Activated naive CD8-positive, alpha-beta T cell treated with anti-CD3 and anti-CD28 coated beads, Interleukin-2, amount 50 U/mL, for 24 hours (primary cell): ENCODE data around the gene TMEM72.

ENCODE experiments used
- ATAC-seq: fragments of 150-1000 bp; cut with Tn5 transposase; one replicate; pipeline ENCODE4 v1.10.0; 2021
- DNase-seq: peaks from one replicate; pipeline ENCODE4 v3.0.0; 2021
- H3K27ac Mint-ChIP-seq: one replicate; pipeline ENCODE4 v1.8.0; 2021; ENCODE audit warnings: mild to moderate bottlenecking, mixed read lengths
- H3K27me3 Mint-ChIP-seq: one replicate; pipeline ENCODE4 v1.8.0; 2021; ENCODE audit warnings: mixed read lengths
- H3K36me3 Mint-ChIP-seq: one replicate; pipeline ENCODE4 v1.8.0; 2021; ENCODE audit warnings: low read depth, mixed read lengths
- H3K4me1 Mint-ChIP-seq: one replicate; pipeline ENCODE4 v1.8.0; 2021; ENCODE audit warnings: mixed read lengths
- H3K4me3 Mint-ChIP-seq: one replicate; pipeline ENCODE4 v1.8.0; 2021; ENCODE audit warnings: mild to moderate bottlenecking, moderate library complexity, mixed read lengths
- H3K9me3 Mint-ChIP-seq: one replicate; pipeline ENCODE4 v1.8.0; 2021; ENCODE audit warnings: mixed read lengths

TMEM72 gene

DNA sequence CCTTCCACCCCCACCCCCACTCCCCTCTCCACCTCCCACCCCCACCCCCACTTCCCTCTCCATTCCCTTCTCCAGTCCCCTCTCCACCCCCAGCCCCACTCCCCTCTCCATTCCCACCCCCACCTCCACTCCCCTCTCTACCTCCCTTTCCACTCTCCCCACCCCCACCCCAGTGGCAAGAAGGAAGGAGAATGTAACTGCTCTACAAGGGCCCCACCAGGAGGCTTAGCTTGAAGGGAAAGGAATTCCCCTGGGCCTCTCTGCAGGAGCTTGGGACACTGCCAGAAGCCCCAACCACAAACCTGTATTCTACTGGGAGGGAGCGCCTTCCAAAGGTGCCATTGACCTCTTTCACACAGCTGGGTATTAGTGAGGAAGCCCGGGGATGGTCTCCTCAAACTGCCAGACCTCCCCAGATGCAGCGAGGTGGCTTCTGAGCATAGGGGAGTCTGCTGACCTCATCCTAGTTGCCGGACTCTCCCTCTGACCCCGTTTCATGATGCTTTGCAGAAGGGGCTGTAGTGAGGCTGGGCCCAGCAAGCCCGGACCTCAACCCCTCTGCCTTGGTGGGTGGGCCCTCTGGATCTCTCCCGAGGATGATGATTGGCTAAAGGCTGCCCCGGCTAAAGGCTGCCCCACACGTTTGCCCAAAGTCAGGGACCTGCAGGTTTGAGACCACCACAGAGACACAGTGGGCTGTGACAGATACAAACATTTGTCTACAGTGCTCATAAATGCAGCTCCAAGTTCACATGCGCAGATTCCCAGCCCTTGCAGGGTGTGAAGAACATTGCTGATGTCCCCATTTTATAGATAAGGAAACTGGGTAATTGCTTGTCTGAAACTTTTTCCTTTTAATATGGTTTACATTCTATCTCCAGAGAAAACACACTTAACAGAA lies 64.5 kb downstream of the TMEM72 start:
- H3K4me1 Mint-ChIP-seq, result peaks cover 27% of the 10 kb centered on the region
- H3K27me3 Mint-ChIP-seq, result no peaks in the 10 kb centered on the region
- H3K36me3 Mint-ChIP-seq, result no peaks in the 10 kb centered on the region
- DNase-seq (peak; percentile 22), ATAC-seq (no peak)
- H3K9me3 Mint-ChIP-seq, result no peaks in the 10 kb centered on the region
- no peak overlapping the region for H3K4me3 Mint-ChIP-seq
- H3K27ac Mint-ChIP-seq, result no peak overlapping the region

DNA sequence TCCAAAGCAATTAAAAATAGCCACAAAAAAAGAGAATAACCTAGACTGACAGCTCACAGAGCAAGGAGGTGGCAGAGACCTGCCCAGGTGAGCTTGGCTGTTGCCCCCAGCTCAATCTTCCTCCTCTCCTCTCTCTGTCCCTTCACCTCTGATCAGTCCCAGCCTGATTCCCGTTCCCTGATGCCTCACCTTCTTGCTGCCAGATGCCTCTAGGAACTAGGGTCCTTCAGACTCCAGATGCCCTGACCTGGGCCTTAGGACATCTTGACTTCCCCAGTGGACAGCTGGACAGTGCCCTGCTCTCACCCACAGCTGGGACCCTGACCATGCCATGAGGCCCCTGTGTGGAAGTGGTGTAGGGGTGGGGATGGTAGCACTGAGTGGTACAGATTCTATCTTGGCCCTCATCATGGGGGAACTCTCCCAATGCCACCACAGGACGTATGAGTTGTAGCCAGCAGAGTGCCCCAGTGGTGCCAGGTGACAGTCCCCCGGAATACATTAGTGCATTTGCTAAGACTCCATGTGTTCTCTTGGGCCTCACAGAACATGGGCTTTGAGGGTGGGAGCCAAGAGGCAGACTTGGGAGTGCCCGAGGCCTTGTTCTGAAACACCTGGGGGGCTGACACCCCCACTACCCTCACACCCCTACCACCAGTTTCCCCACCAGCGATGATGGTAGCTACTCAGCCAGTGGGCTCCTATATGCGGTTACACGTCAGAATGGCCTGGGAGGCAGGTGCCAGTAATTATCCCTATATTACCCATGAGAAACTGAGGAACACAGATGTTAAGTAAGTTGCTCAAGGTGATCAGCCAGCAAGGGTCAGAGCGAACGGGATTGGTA lies 65.4 kb downstream of the TMEM72 start:
- H3K27ac Mint-ChIP-seq, result no peak overlapping the region
- DNase-seq, result no peak
- no peak overlapping the region for H3K4me3 Mint-ChIP-seq
- no peaks in the 10 kb centered on the region for H3K27me3 Mint-ChIP-seq
- H3K9me3 Mint-ChIP-seq, result no peaks in the 10 kb centered on the region
- no peaks in the 10 kb centered on the region for H3K36me3 Mint-ChIP-seq
- ATAC-seq, result no peak
- H3K4me1 Mint-ChIP-seq, result peaks cover 27% of the 10 kb centered on the region

GRCh38 chr10:44977287-44978212 lies 66.4 kb downstream of the TMEM72 start:
- DNase-seq, result no peak
- Mint-ChIP-seq H3K4me3 (no peak overlapping the region), H3K27ac (no peak overlapping the region), H3K27me3 (no peaks in the 10 kb centered on the region), H3K4me1 (peaks cover 26% of the 10 kb centered on the region), H3K9me3 (no peaks in the 10 kb centered on the region), H3K36me3 (no peaks in the 10 kb centered on the region)
- no peak for ATAC-seq

DNA sequence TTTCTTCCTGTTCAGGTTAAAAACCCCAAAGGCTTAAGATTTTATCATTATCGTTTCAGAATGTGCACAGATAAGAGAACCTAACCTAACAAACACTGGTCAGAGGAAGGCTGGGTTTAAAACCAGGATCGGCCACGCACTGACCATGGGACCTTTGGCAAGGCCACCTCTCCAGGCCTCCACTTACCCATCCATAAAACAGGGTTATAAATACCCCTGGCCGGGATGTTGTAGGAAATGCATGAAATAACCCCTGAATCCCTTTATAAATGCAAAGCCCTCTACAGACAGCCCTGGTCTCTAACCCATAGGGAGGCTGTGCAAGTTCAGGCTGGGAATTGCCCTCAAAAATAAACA lies 67.1 kb downstream of the TMEM72 start:
- H3K4me3 Mint-ChIP-seq, result no peak overlapping the region
- H3K27ac Mint-ChIP-seq, result no peak overlapping the region
- no peaks in the 10 kb centered on the region for H3K27me3 Mint-ChIP-seq
- H3K9me3 Mint-ChIP-seq, result no peaks in the 10 kb centered on the region
- no peaks in the 10 kb centered on the region for H3K36me3 Mint-ChIP-seq
- H3K4me1 Mint-ChIP-seq, result peaks cover 22% of the 10 kb centered on the region
- DNase-seq, result no peak
- no peak for ATAC-seq

GRCh38 chr10:44978570-44979280 lies 67.6 kb downstream of the TMEM72 start, which contains the start of gene DEPP1:
DEPP1 (minus strand) TSS chr10:44978809; CDS start chr10:44978030, 779 bp downstream.
- Mint-ChIP-seq H3K36me3 (no peaks in the 10 kb centered on the region), H3K27me3 (no peaks in the 10 kb centered on the region), H3K27ac (no peak within 1 kb of the TSS), H3K4me1 (peaks cover 16% of the 10 kb centered on the region), H3K4me3 (no peak within 1 kb of the TSS), H3K9me3 (no peaks in the 10 kb centered on the region)
- no peak for ATAC-seq
- no peak for DNase-seq

DNA sequence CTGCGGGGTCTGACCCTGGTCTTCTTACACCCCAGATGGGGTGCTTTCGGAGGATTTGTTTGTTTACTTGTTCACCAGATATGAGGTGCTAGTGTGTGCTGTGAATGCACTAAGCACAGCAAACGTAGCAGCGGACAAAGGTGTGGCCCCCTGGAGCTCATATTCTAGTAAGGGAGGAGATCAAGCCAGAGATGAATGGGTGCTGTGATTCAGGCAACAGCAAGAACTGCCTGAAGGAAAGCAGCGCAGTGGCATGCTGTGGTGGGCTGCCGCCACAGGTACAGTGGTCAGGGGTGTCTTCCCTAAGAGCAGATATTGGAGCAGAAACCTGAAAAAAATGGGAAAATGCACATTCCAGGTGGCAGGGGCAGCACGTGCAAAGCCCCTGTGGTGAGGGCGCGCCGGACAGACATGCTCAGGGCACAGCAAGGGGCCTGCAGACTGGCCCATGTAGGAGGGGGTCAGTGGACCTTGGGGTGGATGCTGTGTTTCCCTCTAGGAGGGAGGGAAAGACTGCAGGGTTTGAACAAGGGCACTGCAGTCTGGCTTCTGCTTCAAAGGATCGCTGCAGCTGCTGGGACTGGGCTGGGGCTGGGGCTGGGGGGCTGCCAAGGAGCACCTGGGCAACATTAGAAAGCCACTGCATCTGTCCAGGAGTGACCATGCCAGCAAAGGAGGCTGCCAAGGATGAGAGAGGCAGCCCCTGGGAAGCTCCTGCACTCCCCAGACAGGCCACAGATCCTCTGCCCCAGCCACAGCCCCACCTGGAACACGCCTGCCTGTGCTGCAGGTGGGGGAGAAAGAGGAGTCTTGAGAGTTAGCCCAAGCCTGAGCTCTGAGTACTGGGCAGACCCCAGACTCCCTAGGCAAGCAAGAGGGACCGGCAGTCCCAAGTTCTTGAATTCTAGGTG lies 68.4 kb downstream of the TMEM72 start:
- Mint-ChIP-seq H3K36me3 (no peaks in the 10 kb centered on the region), H3K4me3 (no peak overlapping the region), H3K9me3 (no peaks in the 10 kb centered on the region), H3K4me1 (peaks cover 9% of the 10 kb centered on the region), H3K27ac (no peak overlapping the region), H3K27me3 (no peaks in the 10 kb centered on the region)
- DNase-seq (no peak), ATAC-seq (no peak)

GRCh38 chr10:44980309-44981171 lies 69.4 kb downstream of the TMEM72 start:
- Mint-ChIP-seq H3K27ac (no peak overlapping the region), H3K27me3 (no peaks in the 10 kb centered on the region), H3K36me3 (no peaks in the 10 kb centered on the region), H3K9me3 (no peaks in the 10 kb centered on the region), H3K4me1 (peaks cover 6% of the 10 kb centered on the region), H3K4me3 (no peak overlapping the region)
- no peak for DNase-seq
- no peak for ATAC-seq

GRCh38 chr10:44981172-44982113 lies 70.3 kb downstream of the TMEM72 start:
- Mint-ChIP-seq H3K4me3 (no peak overlapping the region), H3K27ac (no peak overlapping the region), H3K4me1 (no peaks in the 10 kb centered on the region), H3K36me3 (no peaks in the 10 kb centered on the region), H3K27me3 (no peaks in the 10 kb centered on the region), H3K9me3 (no peaks in the 10 kb centered on the region)
- ATAC-seq (no peak), DNase-seq (no peak)

DNA sequence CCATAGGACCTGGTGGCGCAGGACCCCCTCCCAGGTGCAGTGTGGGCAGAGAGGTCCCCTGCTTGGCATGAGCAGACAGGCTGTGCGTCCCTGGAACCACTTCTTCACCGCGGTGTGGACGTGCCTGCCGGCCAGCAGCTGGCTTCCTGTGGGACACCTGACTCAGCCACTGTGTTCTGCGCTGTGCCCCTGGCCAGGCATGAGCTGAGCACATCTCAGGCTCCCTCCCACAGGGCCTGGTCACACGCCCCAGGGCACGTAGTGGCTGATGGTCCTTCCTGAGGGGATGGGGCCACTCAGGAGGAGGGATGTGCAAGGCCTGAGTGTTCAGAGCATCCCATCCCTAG lies 71.0 kb downstream of the TMEM72 start:
- no peak for ATAC-seq
- Mint-ChIP-seq H3K4me3 (no peak overlapping the region), H3K27ac (no peak overlapping the region), H3K9me3 (no peaks in the 10 kb centered on the region), H3K4me1 (no peaks in the 10 kb centered on the region), H3K36me3 (no peaks in the 10 kb centered on the region), H3K27me3 (no peaks in the 10 kb centered on the region)
- no peak for DNase-seq

DNA sequence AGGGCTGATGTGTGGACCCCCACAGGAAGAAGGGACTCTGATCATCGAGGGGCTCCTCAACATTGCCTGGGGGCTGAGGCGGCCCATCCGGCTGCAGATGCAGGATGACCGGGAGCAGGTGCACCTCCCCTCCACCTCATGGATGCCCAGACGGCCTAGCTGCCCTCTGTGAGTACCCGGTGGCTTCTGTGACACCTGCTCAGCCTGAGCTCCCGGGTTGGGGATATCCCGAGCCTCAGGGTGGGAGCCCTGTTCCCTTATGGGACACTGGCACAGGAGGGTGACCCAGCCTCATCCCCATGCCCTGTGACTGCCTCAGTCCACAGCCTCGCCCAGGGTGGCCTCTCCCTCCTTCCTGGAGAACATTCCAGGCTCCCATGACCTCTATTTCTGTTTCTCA lies 71.4 kb downstream of the TMEM72 start:
- no peaks in the 10 kb centered on the region for H3K27me3 Mint-ChIP-seq
- no peak for ATAC-seq
- H3K9me3 Mint-ChIP-seq, result no peaks in the 10 kb centered on the region
- H3K4me1 Mint-ChIP-seq, result no peaks in the 10 kb centered on the region
- DNase-seq, result no peak
- H3K4me3 Mint-ChIP-seq, result no peak overlapping the region
- no peaks in the 10 kb centered on the region for H3K36me3 Mint-ChIP-seq
- H3K27ac Mint-ChIP-seq, result no peak overlapping the region

GRCh38 chr10:44983066-44983894 lies 72.1 kb downstream of the TMEM72 start:
- Mint-ChIP-seq H3K36me3 (no peaks in the 10 kb centered on the region), H3K4me1 (no peaks in the 10 kb centered on the region), H3K27me3 (no peaks in the 10 kb centered on the region), H3K4me3 (no peak overlapping the region), H3K27ac (no peak overlapping the region), H3K9me3 (no peaks in the 10 kb centered on the region)
- DNase-seq, result no peak
- ATAC-seq, result no peak
